K562 (cell line): ENCODE data around the gene ADORA1. TPM values are rescaled to one million over a fixed set of nuclear protein-coding genes. Genes with fewer than 3 reads are reported as not detected.

Experiments used
- ATAC-seq: fragments of 200-7000 bp; cut with Tn5 transposase; 3 replicates; pipeline ENCODE4 v1.9.1; 2020; ENCODE audit warnings: moderate library complexity
- BruUV-seq: library from RNA; stranded (reverse); fragments of 400-500 nt; replicated peaks from 2 replicates; lab custom pipeline; 2021; lab: Mats Ljungman, UMichigan
- CTCF ChIA-PET: fragments of 300-600 bp; formaldehyde crosslinking; extraction: SDS; loops from one replicate; lab custom pipeline; 2021; ENCODE audit warnings: low intra/inter-chr PET ratio; lab: Yijun Ruan, JAX
- POLR2A ChIA-PET: fragments of 300-600, 350-650 bp; sonication (Branson Sonifier 250); formaldehyde crosslinking; extraction: SDS; loops from one replicate; lab custom pipeline; 2021; ENCODE audit warnings: antibody characterized with exemption, inconsistent platforms; lab: Yijun Ruan, JAX
- DNase-seq, 4 experiments: peaks; one replicate each; pipeline versions ENCODE4 v3.0.0 to v3.0.0-alpha.2; 2011 to 2018; ENCODE audit warnings: low spot score in 3 of 4, mixed read lengths in 3 of 4; ENCODE audit errors: extremely low read depth in 1 of 4
- FAIRE-seq: peaks from 2 replicates; lab custom pipeline; 2011; peaks lifted over from hg19 to GRCh38; lab: Jason Lieb, UNC
- H2AFZ ChIP-seq: 2 replicates; pipeline ENCODE4 v1.6.0; 2011; ENCODE audit warnings: low read depth, low read length, control low read depth, inconsistent platforms
- H3K27ac ChIP-seq: fragments of 200-600 bp; 3 replicates; pipeline ENCODE4 v1.8.0; 2011; ENCODE audit warnings: low read depth, mild to moderate bottlenecking, control low read depth, inconsistent platforms, low read length, moderate library complexity, mixed read lengths; ENCODE audit errors: extremely low read depth
- H3K27me3 ChIP-seq, 2 experiments: fragments of 300-600 bp in 1 of 2; 2 replicates in 1 of 2; 3 replicates in 1 of 2; pipeline versions ENCODE4 v1.6.0 to v1.8.0; 2011; ENCODE audit warnings: inconsistent platforms in 2 of 2, low read length in 2 of 2, mild to moderate bottlenecking in 1 of 2, mixed read lengths in 1 of 2, moderate library complexity in 1 of 2; ENCODE audit not compliant: control insufficient read depth in 2 of 2, insufficient read depth in 2 of 2
- H3K36me3 ChIP-seq: fragments of 300-600 bp; 3 replicates; pipeline ENCODE4 v1.8.0; 2011; ENCODE audit warnings: mild to moderate bottlenecking, low read length, inconsistent platforms; ENCODE audit not compliant: control insufficient read depth, insufficient read depth
- H3K4me1 ChIP-seq, 2 experiments: fragments of 200-600 bp in 1 of 2; replicated peaks in 1 of 2; 2 replicates in 1 of 2; 3 replicates in 1 of 2; pipeline versions ENCODE4 v1.5.1 to v1.8.0; 2011; ENCODE audit warnings: inconsistent platforms in 2 of 2, low read length in 2 of 2, mild to moderate bottlenecking in 1 of 2, mixed read lengths in 1 of 2, moderate library complexity in 1 of 2; ENCODE audit not compliant: control insufficient read depth in 2 of 2, insufficient read depth in 2 of 2
- H3K4me2 ChIP-seq: 2 replicates; pipeline ENCODE4 v1.6.1; 2011; ENCODE audit warnings: low read length, control low read depth, inconsistent platforms, mixed read lengths; ENCODE audit not compliant: insufficient read depth
- H3K4me3 ChIP-seq: fragments of 200-600 bp; sonication (generic), shearing (Covaris generic); 2 replicates; pipeline ENCODE4 v1.5.1; 2016; ENCODE audit warnings: control low read depth, inconsistent platforms
- H3K79me2 ChIP-seq: fragments of 200-600 bp; 3 replicates; pipeline ENCODE4 v1.8.0; 2011; ENCODE audit warnings: low read length, inconsistent platforms; ENCODE audit not compliant: control insufficient read depth, insufficient read depth
- H3K9ac ChIP-seq, 2 experiments: 2 replicates each; pipeline versions ENCODE4 v1.6.0 to v1.6.1; 2011; ENCODE audit warnings: low read depth in 2 of 2, low read length in 2 of 2, control low read depth in 1 of 2, inconsistent platforms in 1 of 2, mild to moderate bottlenecking in 1 of 2, mixed read lengths in 1 of 2; ENCODE audit not compliant: insufficient read depth in 1 of 2
- H3K9me1 ChIP-seq: one replicate; pipeline ENCODE4 v1.6.0; 2011; ENCODE audit warnings: inconsistent platforms, mild to moderate bottlenecking, low read length, moderate library complexity; ENCODE audit not compliant: control insufficient read depth, insufficient read depth
- H3K9me3 ChIP-seq: replicated peaks from 2 replicates; pipeline ENCODE4 v1.5.1; 2011; ENCODE audit warnings: low read depth, low read length, inconsistent platforms; ENCODE audit not compliant: control insufficient read depth, insufficient read depth
- H4K20me1 ChIP-seq: replicated peaks from 2 replicates; pipeline ENCODE4 v1.6.1; 2011; ENCODE audit warnings: low read length, inconsistent platforms, mixed read lengths; ENCODE audit not compliant: control insufficient read depth, insufficient read depth
- BRF1 ChIP-seq: IDR thresholded peaks from 3 replicates; pipeline ENCODE4 v1.6.1; 2011; ENCODE audit warnings: borderline replicate concordance, mild to moderate bottlenecking; ENCODE audit not compliant: insufficient read length; ENCODE audit errors: extremely low read depth
- FOXP1 ChIP-seq: sonication (generic); formaldehyde crosslinking; IDR thresholded peaks from 2 replicates; pipeline ENCODE4 v1.8.0; 2022; ENCODE audit warnings: mild to moderate bottlenecking, missing genetic modification reagents
- KHSRP ChIP-seq: fragments of 450-650 bp; IDR thresholded peaks from 2 replicates; pipeline ENCODE4 v1.6.1; 2017
- NFE2L1 ChIP-seq: fragments of 450-650 bp; IDR thresholded peaks from 2 replicates; pipeline ENCODE4 v1.6.1; 2016; ENCODE audit warnings: missing genetic modification characterization, low read depth, mild to moderate bottlenecking, missing compliant biosample characterization, moderate library complexity, borderline replicate concordance
- NR4A1 ChIP-seq, 2 experiments: fragments of 250-450 bp in 1 of 2; fragments of 450-650 bp in 1 of 2; sonication (Bioruptor Pico) in 1 of 2; IDR thresholded peaks; 2 replicates each; pipeline versions ENCODE4 v1.4.0 to v1.6.1; 2016 to 2020; ENCODE audit warnings: mild to moderate bottlenecking in 2 of 2, missing compliant biosample characterization in 1 of 2, missing genetic modification characterization in 1 of 2, moderate library complexity in 1 of 2
- RFX7 ChIP-seq: fragments of 250-450 bp; sonication (Bioruptor Pico); IDR thresholded peaks from 2 replicates; pipeline ENCODE4 v1.5.1; 2021; ENCODE audit warnings: mild to moderate bottlenecking
- SNRNP70 ChIP-seq: fragments of 200-400 bp; formaldehyde crosslinking; optimal IDR thresholded peaks from 2 replicates; pipeline ENCODE3; 2017; ENCODE audit warnings: low read depth, low read length
- SOX6 ChIP-seq: fragments of 450-650 bp; IDR thresholded peaks from 2 replicates; pipeline ENCODE4 v1.6.1; 2014; ENCODE audit warnings: mild to moderate bottlenecking
- SP2 ChIP-seq: IDR thresholded peaks from 2 replicates; pipeline ENCODE4 v1.6.1; 2011; ENCODE audit warnings: mild to moderate bottlenecking, low read depth, low read length, moderate library complexity; ENCODE audit not compliant: poor library complexity, severe bottlenecking; ENCODE audit errors: extremely low read depth
- STAT5A ChIP-seq: IDR thresholded peaks from 2 replicates; pipeline ENCODE4 v1.6.1; 2012; ENCODE audit warnings: low read length, inconsistent platforms, borderline replicate concordance
- ZBTB43 ChIP-seq: sonication (generic); formaldehyde crosslinking; IDR thresholded peaks from 2 replicates; pipeline ENCODE4 v1.8.0; 2023; ENCODE audit warnings: mild to moderate bottlenecking, missing genetic modification reagents
- ZFPM2 ChIP-seq: fragments of 250-450 bp; sonication (Bioruptor Pico); IDR thresholded peaks from 2 replicates; pipeline ENCODE4 v1.5.1; 2022; ENCODE audit warnings: mild to moderate bottlenecking
- ZNF57 ChIP-seq: fragments of 450-650 bp; formaldehyde crosslinking; IDR thresholded peaks from 2 replicates; pipeline ENCODE4 v1.4.0; 2020; ENCODE audit warnings: mild to moderate bottlenecking, moderate library complexity
- ZSCAN29 ChIP-seq: fragments of 450-650 bp; IDR thresholded peaks from 2 replicates; pipeline ENCODE4 v1.6.1; 2017
- WGBS: fragments of 100-300 bp; shearing (Covaris generic); methylation state at CpG from one replicate; pipeline ENCODE4 v1.1.6; 2016; ENCODE audit warnings: low coverage, mixed read lengths; ENCODE audit not compliant: insufficient coverage; ENCODE audit errors: missing lambda C conversion rate; 5-methylcytosine and 5-hydroxymethylcytosine counted together
- in situ Hi-C: fragments of 300-500 bp; cut with MboI; formaldehyde crosslinking; loops from 4 replicates; pipeline ENCODE4 v1.15.0; 2018; ENCODE audit warnings: inconsistent platforms, mixed read lengths
- intact Hi-C: fragments of 100-400 bp; cut with micrococcal nuclease; formaldehyde crosslinking; loops from 2 replicates; pipeline ENCODE4 v1.14.2; 2022
- polyA plus RNA-seq, 8 experiments: library from polyadenylated mRNA; depleted of rRNA in 4 of 8; stranded (reverse) in 5 of 8; unstranded in 3 of 8; fragments of >200 nt; fragmentation: Nextera tagmentation in 2 of 8; fragmentation: Illumina TruSeq in 1 of 8; extraction: Ambion mirVana in 2 of 8; extraction: Trizol in 1 of 8; gene quantifications; 2 replicates each; pipeline versions ENCODE4 v1.2.1 to v1.2.3, GENCODE V29; 2011 to 2014; ENCODE audit warnings: inconsistent platforms in 1 of 8, missing spikeins in 1 of 8
- total RNA-seq, 7 experiments: library from RNA; depleted of rRNA in 6 of 7; stranded (reverse); fragments of >200 nt in 6 of 7; fragmentation: Illumina TruSeq in 2 of 7; extraction: Trizol in 2 of 7; gene quantifications; 2 replicates each; pipeline versions ENCODE4 v1.2.1 to v1.2.3, GENCODE V29; 2011 to 2021; ENCODE audit warnings: low replicate concordance in 1 of 7
- TF ChIP-seq, protein P1 (sequence below): fragments of 250-450 bp; sonication (Bioruptor Pico); IDR thresholded peaks from 2 replicates; pipeline ENCODE4 v1.5.0; 2021
- TF ChIP-seq, protein P2 (sequence below): sonication (generic); formaldehyde crosslinking; IDR thresholded peaks from 2 replicates; pipeline ENCODE4 v1.8.0; 2022; ENCODE audit warnings: mild to moderate bottlenecking, missing genetic modification reagents, borderline replicate concordance
- TF ChIP-seq, protein P3 (sequence below): fragments of 250-450 bp; sonication (Bioruptor Pico); IDR thresholded peaks from 2 replicates; pipeline ENCODE4 v1.5.0; 2021

ADORA1 gene
- total and polyA plus RNA-seq, 9 of the 15 experiments (the other 6 are each of a cell fraction or from before 2014, with no cell fraction given), result not detected

GRCh38 chr1:203146537-203146936 is 19.0 kb downstream of the ADORA1 start (continued):
- TF ChIP-seq NR4A1 (CRISPR knock-in tag; IDR thresholded peaks at IDR 0.05) (no peak), NR4A1 (tag; IDR thresholded peaks at IDR 0.05) (no peak), SNRNP70 (no peak)

DNA sequence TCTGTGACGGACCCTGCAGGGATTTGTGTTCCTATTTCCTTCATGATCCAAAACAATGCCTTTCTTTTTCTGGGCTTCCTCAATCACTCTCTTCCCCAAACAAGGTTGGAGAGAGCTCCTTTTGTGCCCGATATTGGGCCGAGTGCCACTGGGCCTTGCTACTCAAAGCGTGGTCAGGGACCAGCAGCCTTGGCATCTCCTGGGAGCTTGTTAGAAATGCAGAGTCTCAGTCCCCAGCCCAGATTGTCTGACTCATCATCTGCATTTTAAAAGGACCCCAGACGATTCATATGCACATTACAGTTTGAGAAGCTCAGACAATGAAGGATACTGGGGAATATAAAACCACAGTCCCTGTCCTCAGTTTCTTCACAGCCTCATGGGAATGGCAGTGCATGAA is 19.9 kb downstream of the ADORA1 start:
- no TSS peak for BruUV-seq
- Histone ChIP-seq H2AFZ (no peak overlapping the region), H3K4me2 (no peak overlapping the region), H4K20me1 (peaks cover 12% of the 10 kb centered on the region), H3K4me3 (no peak overlapping the region), H3K27ac (no peak overlapping the region), H3K9me3 (no peaks in the 10 kb centered on the region), H3K79me2 (no peaks in the 10 kb centered on the region), H3K27me3 (peaks cover 33 to 82% of the 10 kb centered on the region in 2 experiments), H3K9me1 (no peaks in the 10 kb centered on the region), H3K9ac (no peak overlapping the region), H3K36me3 (no peaks in the 10 kb centered on the region), H3K4me1 (no peaks in the 10 kb centered on the region; a peak in 1 of 5 replicates)
- FAIRE-seq (no peak), ATAC-seq (no peak), DNase-seq (no peak)
- intact Hi-C loops, result no loop called here
- POLR2A ChIA-PET, result interaction anchor here (1.3 kb wide), 1 partner anchor 11 kb away, joined by 6 read pairs; no protein-coding TSS in a partner anchor
- 0% methylated on average over 5 of the region's 5 CpGs for WGBS
- in situ Hi-C loops, result no loop called here
- TF ChIP-seq ZFPM2 (CRISPR knock-in tag) (no peak), RFX7 (CRISPR knock-in tag) (no peak), NFE2L1 (no peak), SP2 (no peak), ZNF57 (no peak), FOXP1 (CRISPR knock-in tag) (no peak), ZBTB43 (CRISPR knock-in tag) (no peak), SOX6 (no peak), ZSCAN29 (no peak), KHSRP (no peak), BRF1 (no peak), STAT5A (no peak)
- TF ChIP-seq, protein P1, sequence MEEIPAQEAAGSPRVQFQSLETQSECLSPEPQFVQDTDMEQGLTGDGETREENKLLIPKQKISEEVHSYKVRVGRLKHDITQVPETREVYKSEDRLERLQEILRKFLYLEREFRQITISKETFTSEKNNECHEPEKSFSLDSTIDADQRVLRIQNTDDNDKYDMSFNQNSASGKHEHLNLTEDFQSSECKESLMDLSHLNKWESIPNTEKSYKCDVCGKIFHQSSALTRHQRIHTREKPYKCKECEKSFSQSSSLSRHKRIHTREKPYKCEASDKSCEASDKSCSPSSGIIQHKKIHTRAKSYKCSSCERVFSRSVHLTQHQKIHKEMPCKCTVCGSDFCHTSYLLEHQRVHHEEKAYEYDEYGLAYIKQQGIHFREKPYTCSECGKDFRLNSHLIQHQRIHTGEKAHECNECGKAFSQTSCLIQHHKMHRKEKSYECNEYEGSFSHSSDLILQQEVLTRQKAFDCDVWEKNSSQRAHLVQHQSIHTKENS, result no peak
- TF ChIP-seq, protein P2, sequence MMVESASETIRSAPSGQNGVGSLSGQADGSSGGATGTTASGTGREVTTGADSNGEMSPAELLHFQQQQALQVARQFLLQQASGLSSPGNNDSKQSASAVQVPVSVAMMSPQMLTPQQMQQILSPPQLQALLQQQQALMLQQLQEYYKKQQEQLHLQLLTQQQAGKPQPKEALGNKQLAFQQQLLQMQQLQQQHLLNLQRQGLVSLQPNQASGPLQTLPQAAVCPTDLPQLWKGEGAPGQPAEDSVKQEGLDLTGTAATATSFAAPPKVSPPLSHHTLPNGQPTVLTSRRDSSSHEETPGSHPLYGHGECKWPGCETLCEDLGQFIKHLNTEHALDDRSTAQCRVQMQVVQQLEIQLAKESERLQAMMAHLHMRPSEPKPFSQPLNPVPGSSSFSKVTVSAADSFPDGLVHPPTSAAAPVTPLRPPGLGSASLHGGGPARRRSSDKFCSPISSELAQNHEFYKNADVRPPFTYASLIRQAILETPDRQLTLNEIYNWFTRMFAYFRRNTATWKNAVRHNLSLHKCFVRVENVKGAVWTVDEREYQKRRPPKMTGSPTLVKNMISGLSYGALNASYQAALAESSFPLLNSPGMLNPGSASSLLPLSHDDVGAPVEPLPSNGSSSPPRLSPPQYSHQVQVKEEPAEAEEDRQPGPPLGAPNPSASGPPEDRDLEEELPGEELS (CRISPR knock-in tag), result no peak
- TF ChIP-seq, protein P3, sequence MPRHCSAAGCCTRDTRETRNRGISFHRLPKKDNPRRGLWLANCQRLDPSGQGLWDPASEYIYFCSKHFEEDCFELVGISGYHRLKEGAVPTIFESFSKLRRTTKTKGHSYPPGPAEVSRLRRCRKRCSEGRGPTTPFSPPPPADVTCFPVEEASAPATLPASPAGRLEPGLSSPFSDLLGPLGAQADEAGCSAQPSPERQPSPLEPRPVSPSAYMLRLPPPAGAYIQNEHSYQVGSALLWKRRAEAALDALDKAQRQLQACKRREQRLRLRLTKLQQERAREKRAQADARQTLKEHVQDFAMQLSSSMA (CRISPR knock-in tag), result no peak
- CTCF ChIA-PET, result no interaction called here
